ENCODE results near the gene AKAP17A.

AKAP17A gene

GRCh38 chrX:1582686-1583437, 8.5 kb upstream of the AKAP17A start:
- peak; percentile 74 for DNase-seq

- DNase-seq: no peak
These were observed 7.0 kb upstream of the AKAP17A start for GRCh38 chrX:1584237-1585011.

GRCh38 chrX:1587161-1587560, 4.2 kb upstream of the AKAP17A start:
- no peak for DNase-seq

GRCh38 chrX:1589356-1590130, 1.9 kb upstream of the AKAP17A start:
- no peak for DNase-seq

- DNase-seq: peak; percentile 26
These were observed 562 bp downstream of the AKAP17A start for GRCh38 chrX:1591863-1592469.

GRCh38 chrX:1592470-1593142, 1.2 kb downstream of the AKAP17A start:
- peak; percentile 20 for DNase-seq

- no peak for DNase-seq
These were observed 2.2 kb downstream of the AKAP17A start for GRCh38 chrX:1593286-1594271.

GRCh38 chrX:1595711-1596060, 4.3 kb downstream of the AKAP17A start:
- DNase-seq: no peak

GRCh38 chrX:1596676-1597344, 5.4 kb downstream of the AKAP17A start:
- no peak for DNase-seq

- no peak for DNase-seq
These were observed 6.1 kb downstream of the AKAP17A start for GRCh38 chrX:1597345-1598020.

- DNase-seq: no peak
These were observed 6.8 kb downstream of the AKAP17A start for GRCh38 chrX:1598021-1598875.

- no peak for DNase-seq
These were observed 7.7 kb downstream of the AKAP17A start for GRCh38 chrX:1598876-1599790.

- DNase-seq: no peak
These were observed 8.5 kb downstream of the AKAP17A start for GRCh38 chrX:1599791-1600405.

- DNase-seq: no peak
These were observed 9.1 kb downstream of the AKAP17A start for GRCh38 chrX:1600406-1601050.

GRCh38 chrX:1601051-1601767, 9.8 kb downstream of the AKAP17A start:
- no peak for DNase-seq

- DNase-seq: no peak
These were observed 10.3 kb downstream of the AKAP17A start for GRCh38 chrX:1601768-1602085.
